Keratinocyte (primary cell): Measurements from ENCODE around the gene PHF5A. TPM values are rescaled to one million over a fixed set of nuclear protein-coding genes. Genes with fewer than 3 reads are reported as not detected.

Experiments
- DNase-seq: peaks from one replicate; pipeline ENCODE4 v3.0.0-alpha.2; 2011; ENCODE audit warnings: low read depth, missing footprints, low spot score
- FAIRE-seq: peaks from 2 replicates; lab custom pipeline; 2011; peaks lifted over from hg19 to GRCh38; lab: Jason Lieb, UNC
- H2AFZ ChIP-seq: 2 replicates; pipeline ENCODE4 v1.6.0; 2012; ENCODE audit warnings: low read length, control low read depth, inconsistent platforms; ENCODE audit not compliant: control insufficient read depth
- H3K27ac ChIP-seq: 2 replicates; pipeline ENCODE4 v1.5.1; 2011; ENCODE audit warnings: low read length; ENCODE audit not compliant: control insufficient read depth, insufficient read depth
- H3K27me3 ChIP-seq: 3 replicates; pipeline ENCODE4 v1.6.0; 2011; ENCODE audit warnings: low read length; ENCODE audit not compliant: control insufficient read depth, insufficient read depth; ENCODE audit errors: extremely low read depth
- H3K36me3 ChIP-seq, 2 experiments: 2 replicates in 1 of 2; 3 replicates in 1 of 2; pipeline ENCODE4 v1.5.1; 2011; ENCODE audit warnings: low read length in 2 of 2, mild to moderate bottlenecking in 1 of 2; ENCODE audit not compliant: control insufficient read depth in 2 of 2, insufficient read depth in 2 of 2; ENCODE audit errors: extremely low read depth in 1 of 2
- H3K4me1 ChIP-seq: 3 replicates; pipeline ENCODE4 v1.5.1; 2011; ENCODE audit warnings: low read length; ENCODE audit not compliant: control insufficient read depth, insufficient read depth; ENCODE audit errors: extremely low read depth
- H3K4me2 ChIP-seq: 3 replicates; pipeline ENCODE4 v1.6.0; 2011; ENCODE audit warnings: low read depth, low read length; ENCODE audit not compliant: control insufficient read depth, insufficient read depth; ENCODE audit errors: extremely low read depth
- H3K4me3 ChIP-seq, 3 experiments: fragments of 200-600 bp in 1 of 3; sonication (generic) in 1 of 3; 2 replicates in 2 of 3; 3 replicates in 1 of 3; pipeline ENCODE4 v1.5.1; 2011 to 2016; ENCODE audit warnings: low read length in 3 of 3, mild to moderate bottlenecking in 3 of 3, control low read depth in 2 of 3, inconsistent platforms in 1 of 3, low read depth in 1 of 3, mixed read lengths in 1 of 3, mixed run types in 1 of 3, moderate library complexity in 1 of 3; ENCODE audit not compliant: control insufficient read depth in 2 of 3, insufficient read depth in 2 of 3; ENCODE audit errors: extremely low read depth in 1 of 3
- H3K79me2 ChIP-seq: 2 replicates; pipeline ENCODE4 v1.6.0; 2012; ENCODE audit warnings: low read length; ENCODE audit not compliant: control insufficient read depth, insufficient read depth
- H3K9ac ChIP-seq: 3 replicates; pipeline ENCODE4 v1.6.0; 2011; ENCODE audit warnings: low read length; ENCODE audit not compliant: control insufficient read depth, insufficient read depth; ENCODE audit errors: extremely low read depth
- H3K9me1 ChIP-seq: 3 replicates; pipeline ENCODE4 v1.6.0; 2011; ENCODE audit warnings: low read length; ENCODE audit not compliant: control insufficient read depth, insufficient read depth; ENCODE audit errors: extremely low read depth
- H3K9me3 ChIP-seq: 2 replicates; pipeline ENCODE4 v1.5.1; 2012; ENCODE audit warnings: low read depth, low read length; ENCODE audit not compliant: control insufficient read depth
- H4K20me1 ChIP-seq: 3 replicates; pipeline ENCODE4 v1.6.0; 2011; ENCODE audit warnings: low read length; ENCODE audit not compliant: control insufficient read depth, insufficient read depth; ENCODE audit errors: extremely low read depth
- EZH2 ChIP-seq: IDR thresholded peaks from one replicate; pipeline ENCODE4 v1.6.1; 2012; ENCODE audit warnings: inconsistent platforms, mild to moderate bottlenecking, low read length, moderate library complexity
- dilution Hi-C: fragments of 300-500 bp; cut with MboI; formaldehyde crosslinking; loops from one replicate; pipeline ENCODE4 v1.7.0; 2020; ENCODE audit warnings: low sequenced_read_pairs; ENCODE audit not compliant: extremely low pct_ligation_motif_present
- polyA plus RNA-seq, 5 experiments: library from polyadenylated mRNA; depleted of rRNA in 3 of 5; stranded (reverse) in 3 of 5; stranded (forward) in 1 of 5; unstranded in 1 of 5; fragments of >200 nt; gene quantifications; 1 replicate in 1 of 5; 2 replicates in 3 of 5; 3 replicates in 1 of 5; pipeline versions ENCODE4 v1.2.1 to v1.2.3, GENCODE V29; 2011 to 2012; ENCODE audit warnings: missing spikeins in 2 of 5, low read depth in 1 of 5, low replicate concordance in 1 of 5
- TF ChIP-seq, protein P1 (sequence below), 3 experiments: IDR thresholded peaks in 1 of 3; conservative IDR thresholded peaks in 1 of 3; optimal IDR thresholded peaks in 1 of 3; 2 replicates in 2 of 3; 3 replicates in 1 of 3; pipeline versions ENCODE3 to v1.5.1; 2011; ENCODE audit warnings: low read length in 3 of 3, mild to moderate bottlenecking in 3 of 3, moderate library complexity in 2 of 3, control low read depth in 1 of 3, inconsistent platforms in 1 of 3; ENCODE audit not compliant: insufficient read depth in 2 of 3; ENCODE audit errors: extremely low read depth in 1 of 3

The PHF5A gene
- polyA plus RNA-seq, 1 donor (not counting 4 experiments of a cell fraction or from before 2014, with no cell fraction given) = 77.7 TPM

DNA sequence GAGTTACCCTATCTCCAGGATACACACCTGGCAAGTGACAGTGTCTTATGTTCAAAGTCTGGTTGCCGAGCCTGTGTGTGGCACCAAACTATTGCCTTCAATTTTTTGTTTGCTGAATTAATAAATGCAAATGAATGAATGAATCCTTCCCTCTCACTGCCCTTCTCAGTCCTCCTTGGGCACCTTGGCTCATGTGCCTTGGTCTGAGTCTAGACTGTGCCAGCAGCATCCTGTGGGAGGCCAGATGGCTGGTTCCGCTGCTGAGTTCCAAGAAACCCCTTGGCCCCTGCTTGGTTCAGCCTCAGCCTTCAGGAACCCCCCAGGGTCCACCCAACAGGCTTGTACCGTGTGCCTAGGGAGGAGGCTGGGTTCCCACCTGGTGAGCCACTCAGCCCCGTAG is 52.9 kb downstream of the PHF5A start:
- Histone ChIP-seq H2AFZ (no peak overlapping the region), H3K9ac (no peak overlapping the region), H3K27ac (no peak overlapping the region), H3K4me3 (no peak overlapping the region), H3K27me3 (no peaks in the 10 kb centered on the region), H3K9me3 (no peaks in the 10 kb centered on the region), H4K20me1 (no peaks in the 10 kb centered on the region), H3K9me1 (no peaks in the 10 kb centered on the region), H3K4me1 (peaks cover 14% of the 10 kb centered on the region), H3K79me2 (peaks cover 8% of the 10 kb centered on the region), H3K36me3 (peaks cover 0 to 7% of the 10 kb centered on the region in 2 experiments), H3K4me2 (no peak overlapping the region)
- TF ChIP-seq, protein P1, sequence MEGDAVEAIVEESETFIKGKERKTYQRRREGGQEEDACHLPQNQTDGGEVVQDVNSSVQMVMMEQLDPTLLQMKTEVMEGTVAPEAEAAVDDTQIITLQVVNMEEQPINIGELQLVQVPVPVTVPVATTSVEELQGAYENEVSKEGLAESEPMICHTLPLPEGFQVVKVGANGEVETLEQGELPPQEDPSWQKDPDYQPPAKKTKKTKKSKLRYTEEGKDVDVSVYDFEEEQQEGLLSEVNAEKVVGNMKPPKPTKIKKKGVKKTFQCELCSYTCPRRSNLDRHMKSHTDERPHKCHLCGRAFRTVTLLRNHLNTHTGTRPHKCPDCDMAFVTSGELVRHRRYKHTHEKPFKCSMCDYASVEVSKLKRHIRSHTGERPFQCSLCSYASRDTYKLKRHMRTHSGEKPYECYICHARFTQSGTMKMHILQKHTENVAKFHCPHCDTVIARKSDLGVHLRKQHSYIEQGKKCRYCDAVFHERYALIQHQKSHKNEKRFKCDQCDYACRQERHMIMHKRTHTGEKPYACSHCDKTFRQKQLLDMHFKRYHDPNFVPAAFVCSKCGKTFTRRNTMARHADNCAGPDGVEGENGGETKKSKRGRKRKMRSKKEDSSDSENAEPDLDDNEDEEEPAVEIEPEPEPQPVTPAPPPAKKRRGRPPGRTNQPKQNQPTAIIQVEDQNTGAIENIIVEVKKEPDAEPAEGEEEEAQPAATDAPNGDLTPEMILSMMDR (optimal IDR thresholded peaks at IDR 0.05 in 1 of 3, IDR thresholded peaks at IDR 0.05 in 1 of 3, conservative IDR thresholded peaks at IDR 0.05 in 1 of 3; ENCODE audit: extremely low read depth in 1 of 3, insufficient read depth in 2 of 3, low read length in 3 of 3) = no peak
- TF ChIP-seq EZH2 = no peak
- no peak for FAIRE-seq
- dilution Hi-C loops = no loop called here
- DNase-seq = no peak

DNA sequence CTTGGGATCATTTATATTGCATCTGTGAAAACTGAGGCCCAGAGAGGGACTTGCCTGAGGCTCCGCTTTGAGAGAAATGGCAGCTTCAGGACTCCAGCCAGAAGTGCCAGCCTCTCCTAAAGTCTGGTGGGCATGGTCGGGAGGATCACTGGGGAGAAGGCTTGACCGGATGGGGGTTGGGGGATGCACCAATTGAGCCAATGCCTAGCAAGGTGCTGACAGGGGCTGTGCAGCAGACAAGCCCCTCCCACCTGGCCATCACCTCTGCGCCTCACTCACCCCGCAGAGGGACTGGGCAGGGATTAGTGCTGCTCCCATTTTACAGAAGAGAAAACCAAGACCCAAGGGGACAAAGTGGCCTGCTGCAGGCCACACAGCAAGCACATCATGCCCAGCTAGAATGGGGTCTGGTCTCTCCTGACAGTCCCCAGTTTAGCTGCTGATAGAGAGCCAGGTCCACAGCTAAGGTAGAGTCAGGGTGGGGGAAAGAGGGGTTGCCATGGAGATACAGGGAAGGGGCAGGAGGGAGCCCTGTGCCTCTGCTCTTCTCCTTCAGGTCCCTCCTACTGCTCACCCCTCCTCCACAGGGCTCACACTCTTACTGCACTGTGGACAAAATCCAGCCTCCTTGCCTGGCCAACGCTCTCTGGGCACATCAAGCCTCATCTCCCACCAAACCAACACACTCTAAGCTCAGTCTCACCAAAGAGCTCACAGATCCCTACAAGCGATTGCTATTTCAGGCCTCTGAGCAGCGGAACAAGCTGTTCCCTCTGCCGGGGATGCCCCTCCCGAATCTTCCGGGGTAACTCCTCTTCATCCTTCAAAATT is 57.3 kb downstream of the PHF5A start:
- Histone ChIP-seq H4K20me1 (no peaks in the 10 kb centered on the region), H3K9ac (no peak overlapping the region), H3K4me2 (no peak overlapping the region), H3K9me1 (no peaks in the 10 kb centered on the region), H3K9me3 (no peaks in the 10 kb centered on the region), H3K4me3 (no peak overlapping the region), H3K79me2 (peaks cover 8% of the 10 kb centered on the region), H3K4me1 (peaks cover 14% of the 10 kb centered on the region), H3K27me3 (no peaks in the 10 kb centered on the region), H3K27ac (no peak overlapping the region), H3K36me3 (peaks cover 0 to 7% of the 10 kb centered on the region in 2 experiments), H2AFZ (no peak overlapping the region)
- no peak for TF ChIP-seq EZH2
- dilution Hi-C loops = no loop called here
- FAIRE-seq = no peak
- no peak for DNase-seq
